Left lung (tissue), 14 donors: ENCODE results near the gene ALDH1A2. TPM values are rescaled to one million over a fixed set of nuclear protein-coding genes. Genes with fewer than 3 reads are reported as not detected.
"Not testable (repeated sequence)": the region's sequence is repeated elsewhere in the genome, so short reads cannot be mapped to it uniquely, and the experiment has no call there.

Experiments used
- ATAC-seq: fragments of 200-7000 bp; cut with Tn5 transposase; one replicate; pipeline ENCODE4 v1.9.1; 2020; ENCODE audit warnings: moderate library complexity
- DNase-seq, 4 donors: peaks; one replicate each; pipeline ENCODE4 v3.0.0-alpha.2; 2013 to 2020
- H3K27ac ChIP-seq, 2 donors: fragments of 200-600 bp; sonication (generic) in 1 of 2; one replicate each; pipeline versions ENCODE4 v1.5.0 to v1.8.0; 2020 to 2021
- H3K27me3 ChIP-seq, 2 donors: fragments of 200-600 bp; sonication (generic) in 1 of 2; one replicate each; pipeline versions ENCODE4 v1.5.0 to v1.8.0; 2020 to 2021
- H3K36me3 ChIP-seq, 2 donors: fragments of 200-600 bp; sonication (generic) in 1 of 2; one replicate each; pipeline versions ENCODE4 v1.5.0 to v1.8.0; 2020 to 2021
- H3K4me1 ChIP-seq, 2 donors: fragments of 200-600 bp; one replicate each; pipeline ENCODE4 v1.8.0; 2021
- H3K4me3 ChIP-seq, 2 donors: fragments of 200-600 bp; sonication (generic) in 1 of 2; one replicate each; pipeline versions ENCODE4 v1.5.0 to v1.8.0; 2020 to 2021; ENCODE audit warnings: mild to moderate bottlenecking in 1 of 2
- H3K9me3 ChIP-seq, 2 donors: fragments of 200-600 bp; sonication (generic) in 1 of 2; one replicate each; pipeline versions ENCODE4 v1.5.0 to v1.8.0; 2020 to 2021
- intact Hi-C, 2 donors: fragments of 100-400 bp; cut with DNase I; formaldehyde crosslinking; loops; one replicate each; pipeline versions ENCODE4 v1.11.2 to v1.14.2; 2022
- long read RNA-seq, 12 donors: library from polyadenylated mRNA in 2 of 12; unstranded in 2 of 12; transcript quantifications; one replicate each; pipeline ENCODE4 v2.0.0 and lab custom pipeline, GENCODE V29; 2019 to 2026
- polyA plus RNA-seq, 6 donors: library from polyadenylated mRNA; unstranded; fragments of 120-200 nt; gene quantifications; one replicate each; pipeline ENCODE4 v1.2.1, GENCODE V29; 2013; ENCODE audit not compliant: insufficient read length in 6 of 6
- total RNA-seq, 2 donors: library from RNA; stranded (reverse); fragmentation: NEBNext Ultra II Directional; extraction: Animal tissue kit (Norgen Biotek cat#: 25700); gene quantifications; one replicate each; pipeline ENCODE4 v1.2.1, GENCODE V29; 2021
- TF ChIP-seq, protein P1 (sequence below), 2 donors: fragments of 200-600 bp; sonication (generic) in 1 of 2; IDR thresholded peaks; one replicate each; pipeline versions ENCODE4 v1.5.0 to v1.8.0; 2021; ENCODE audit warnings: antibody characterized with exemption in 2 of 2
- donor health status: DM: no; HTN: yes; CAD: no.
- donor health status: DM: no; HTN: no; CAD: no.

ALDH1A2 gene
- total RNA-seq = 10 to 100 TPM in 1 of 2 donors, 1 to 10 TPM in 1; 3.7 to 26.6 TPM
- polyA plus RNA-seq = 10 to 100 TPM; 42.5 to 68.2 (median 54.6) TPM
- long read RNA-seq, donor 1, full-length matches to known transcripts = 22 of 27 reads
- long read RNA-seq, donor 1, partial matches to known transcripts = 5 of 27 reads
- long read RNA-seq, donor 1, other reads (novel, unspliced or antisense) = 0 of 27 reads
- long read RNA-seq, donor 2, full-length matches to known transcripts = 19 of 19 reads
- long read RNA-seq, donor 2, partial matches to known transcripts = 0 of 19 reads
- long read RNA-seq, donor 2, other reads (novel, unspliced or antisense) = 0 of 19 reads
- long read RNA-seq, donor 3, full-length matches to known transcripts = 22 of 22 reads
- long read RNA-seq, donor 3, partial matches to known transcripts = 0 of 22 reads
- long read RNA-seq, donor 3, other reads (novel, unspliced or antisense) = 0 of 22 reads
- long read RNA-seq, donor 4, partial matches to known transcripts = 0 of 2 reads
- long read RNA-seq, donor 4, other reads (novel, unspliced or antisense) = 2 of 2 reads
- long read RNA-seq, donor 5, full-length matches to known transcripts = 7 of 7 reads
- long read RNA-seq, donor 5, partial matches to known transcripts = 0 of 7 reads
- long read RNA-seq, donor 5, other reads (novel, unspliced or antisense) = 0 of 7 reads
- long read RNA-seq, donor 6, full-length matches to known transcripts = 11 of 11 reads
- long read RNA-seq, donor 6, partial matches to known transcripts = 0 of 11 reads
- long read RNA-seq, donor 6, other reads (novel, unspliced or antisense) = 0 of 11 reads
- long read RNA-seq, donor 7, full-length matches to known transcripts = 4 of 4 reads
- long read RNA-seq, donor 7, partial matches to known transcripts = 0 of 4 reads
- long read RNA-seq, donor 7, other reads (novel, unspliced or antisense) = 0 of 4 reads
- long read RNA-seq, donor 8, full-length matches to known transcripts = 4 of 4 reads
- long read RNA-seq, donor 8, partial matches to known transcripts = 0 of 4 reads
- long read RNA-seq, donor 8, other reads (novel, unspliced or antisense) = 0 of 4 reads
- long read RNA-seq, donor 9, full-length matches to known transcripts = 1 of 1 reads
- long read RNA-seq, donor 9, partial matches to known transcripts = 0 of 1 reads
- long read RNA-seq, donor 9, other reads (novel, unspliced or antisense) = 0 of 1 reads
- long read RNA-seq, donor 10, partial matches to known transcripts = 0 of 7 reads
- long read RNA-seq, donor 10, other reads (novel, unspliced or antisense) = 7 of 7 reads
- long read RNA-seq, donor 11 = 0 reads
- long read RNA-seq, donor 12, full-length matches to known transcripts = 16 of 16 reads
- long read RNA-seq, donor 12, partial matches to known transcripts = 0 of 16 reads
- long read RNA-seq, donor 12, other reads (novel, unspliced or antisense) = 0 of 16 reads

DNA sequence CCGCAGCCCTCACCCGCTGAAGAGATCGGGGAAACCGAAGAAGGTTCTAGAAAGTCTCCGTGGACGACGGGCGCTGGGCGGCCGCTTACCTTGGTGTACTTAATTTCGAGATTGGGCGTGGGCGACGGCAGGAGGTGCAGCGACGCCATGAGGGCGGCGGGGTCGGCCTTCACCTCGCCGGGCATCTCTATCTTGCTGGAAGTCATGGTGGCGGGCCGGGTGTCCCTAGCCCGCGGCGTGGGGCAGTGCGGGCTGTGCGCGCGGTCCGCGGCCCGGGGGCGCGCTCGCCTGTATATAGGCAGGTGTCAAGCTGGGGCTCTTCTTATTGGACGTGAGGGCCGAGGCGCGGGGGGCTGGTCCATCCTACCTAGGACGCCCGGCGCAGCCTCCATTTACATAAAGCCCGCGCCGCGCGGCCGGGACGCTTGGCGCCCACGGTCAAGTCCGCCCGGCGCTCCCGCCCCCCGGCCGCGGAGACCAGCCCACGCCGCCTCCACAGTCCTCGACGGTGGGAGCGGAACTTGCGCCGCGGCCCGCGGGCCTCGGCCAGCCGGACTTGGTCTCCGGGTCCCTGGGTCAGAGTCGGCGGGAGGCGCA, at the start of gene ALDH1A2:
Gene ALDH1A2, minus strand, starts transcription at position 267 of the 597 bp plus-strand sequence. Its CDS starts 61 bp downstream, at position 206.
- DNase-seq (peak in 2 of 4 donors; percentile 53 to 89), ATAC-seq (peak; percentile 56)
- Histone ChIP-seq H3K27me3 (peaks cover 57 to 95% of the 10 kb centered on the region in 2 donors), H3K36me3 (no peaks in the 10 kb centered on the region), H3K9me3 (no peaks in the 10 kb centered on the region), H3K4me1 (peaks cover 9 to 20% of the 10 kb centered on the region in 2 donors), H3K4me3 (peak within 1 kb of the TSS; percentile 33 to 50), H3K27ac (no peak within 1 kb of the TSS)
- intact Hi-C loops = loop anchor here in 1 of 2 donors (10.0 kb wide), 1 partner anchor 201 kb away; no protein-coding TSS in a partner anchor
- TF ChIP-seq, protein P1, sequence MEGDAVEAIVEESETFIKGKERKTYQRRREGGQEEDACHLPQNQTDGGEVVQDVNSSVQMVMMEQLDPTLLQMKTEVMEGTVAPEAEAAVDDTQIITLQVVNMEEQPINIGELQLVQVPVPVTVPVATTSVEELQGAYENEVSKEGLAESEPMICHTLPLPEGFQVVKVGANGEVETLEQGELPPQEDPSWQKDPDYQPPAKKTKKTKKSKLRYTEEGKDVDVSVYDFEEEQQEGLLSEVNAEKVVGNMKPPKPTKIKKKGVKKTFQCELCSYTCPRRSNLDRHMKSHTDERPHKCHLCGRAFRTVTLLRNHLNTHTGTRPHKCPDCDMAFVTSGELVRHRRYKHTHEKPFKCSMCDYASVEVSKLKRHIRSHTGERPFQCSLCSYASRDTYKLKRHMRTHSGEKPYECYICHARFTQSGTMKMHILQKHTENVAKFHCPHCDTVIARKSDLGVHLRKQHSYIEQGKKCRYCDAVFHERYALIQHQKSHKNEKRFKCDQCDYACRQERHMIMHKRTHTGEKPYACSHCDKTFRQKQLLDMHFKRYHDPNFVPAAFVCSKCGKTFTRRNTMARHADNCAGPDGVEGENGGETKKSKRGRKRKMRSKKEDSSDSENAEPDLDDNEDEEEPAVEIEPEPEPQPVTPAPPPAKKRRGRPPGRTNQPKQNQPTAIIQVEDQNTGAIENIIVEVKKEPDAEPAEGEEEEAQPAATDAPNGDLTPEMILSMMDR (IDR thresholded peaks at IDR 0.05) = no peak

DNA sequence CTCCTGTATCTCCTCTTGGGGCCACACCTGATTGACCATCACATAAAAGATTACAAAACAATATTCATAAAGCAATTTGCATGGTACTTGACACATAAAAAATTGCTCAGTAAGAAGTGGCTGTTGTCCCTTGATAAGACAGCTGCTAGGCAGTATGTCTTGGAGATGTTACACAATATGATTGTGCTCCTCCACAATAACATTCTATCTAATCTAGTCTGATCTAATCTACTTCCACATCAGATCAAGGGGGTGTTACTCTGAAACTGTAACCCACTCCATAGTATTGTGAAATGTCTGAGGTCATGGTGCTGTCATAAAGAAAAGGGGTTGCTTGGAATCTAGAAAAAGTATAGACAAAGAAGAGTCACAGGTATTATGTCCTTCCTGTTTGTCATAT, 49.3 kb upstream of the ALDH1A2 start:
- H3K4me1 ChIP-seq = no peaks in the 10 kb centered on the region
- TF ChIP-seq, protein P1 (IDR thresholded peaks at IDR 0.05) = no peak
- no peak overlapping the region for H3K27ac ChIP-seq
- no peaks in the 10 kb centered on the region for H3K9me3 ChIP-seq
- H3K27me3 ChIP-seq = peaks cover 0 to 8% of the 10 kb centered on the region in 2 donors
- no peaks in the 10 kb centered on the region for H3K36me3 ChIP-seq
- no peak overlapping the region for H3K4me3 ChIP-seq
- DNase-seq = no peak
- intact Hi-C loops = no loop called here
- ATAC-seq = no peak

DNA sequence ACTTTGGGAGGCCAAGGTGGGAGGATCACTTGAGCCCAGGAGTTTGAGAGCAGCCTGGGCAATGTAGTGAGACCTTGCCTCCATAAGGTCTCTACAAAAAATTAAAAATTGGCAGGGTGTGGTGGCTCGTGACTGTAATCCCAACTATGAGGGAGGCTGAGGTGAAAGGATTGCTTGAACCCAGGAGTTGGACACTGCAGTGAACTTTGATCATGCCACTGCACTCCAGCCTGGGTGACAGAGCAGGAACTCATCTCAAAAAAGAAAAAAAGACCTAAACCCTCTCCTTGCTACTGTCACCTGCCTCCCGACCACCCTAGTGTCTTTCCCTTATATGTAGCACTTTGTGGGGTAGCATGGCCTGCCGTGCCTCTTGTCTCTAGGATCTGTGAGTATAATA, 48.9 kb upstream of the ALDH1A2 start:
- Histone ChIP-seq H3K4me3 (no peak overlapping the region), H3K36me3 (no peaks in the 10 kb centered on the region), H3K27ac (no peak overlapping the region), H3K9me3 (no peaks in the 10 kb centered on the region), H3K4me1 (no peaks in the 10 kb centered on the region), H3K27me3 (peaks cover 0 to 13% of the 10 kb centered on the region in 2 donors)
- ATAC-seq = no peak
- TF ChIP-seq, protein P1 (IDR thresholded peaks at IDR 0.05) = no peak
- DNase-seq = no peak
- intact Hi-C loops = no loop called here

DNA sequence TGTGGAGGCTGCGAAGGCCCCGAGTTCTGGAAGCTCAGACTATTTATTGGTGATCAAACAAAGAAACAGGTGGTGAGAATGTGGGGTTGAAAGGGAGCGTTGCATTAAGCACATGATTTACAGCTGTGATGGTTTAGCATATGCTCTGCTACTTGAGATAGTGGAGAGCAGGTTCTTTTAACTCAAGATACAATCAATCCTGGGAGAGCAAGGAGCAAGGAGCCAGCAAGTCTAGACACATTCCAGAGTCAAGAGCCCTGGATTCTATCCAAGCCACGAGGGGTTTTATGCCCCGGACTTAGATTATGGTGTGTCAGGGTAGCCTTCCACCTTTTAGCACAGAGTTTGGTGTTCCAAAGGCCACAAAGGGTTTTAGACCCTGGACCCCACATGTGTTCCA, 47.8 kb upstream of the ALDH1A2 start:
- ATAC-seq, H3K9me3 ChIP-seq, H3K36me3 ChIP-seq, H3K27ac ChIP-seq, H3K4me1 ChIP-seq, intact Hi-C loops, DNase-seq, H3K4me3 ChIP-seq: not testable (repeated sequence)
- peaks cover 0 to 19% of the 10 kb centered on the region in 2 donors for H3K27me3 ChIP-seq

DNA sequence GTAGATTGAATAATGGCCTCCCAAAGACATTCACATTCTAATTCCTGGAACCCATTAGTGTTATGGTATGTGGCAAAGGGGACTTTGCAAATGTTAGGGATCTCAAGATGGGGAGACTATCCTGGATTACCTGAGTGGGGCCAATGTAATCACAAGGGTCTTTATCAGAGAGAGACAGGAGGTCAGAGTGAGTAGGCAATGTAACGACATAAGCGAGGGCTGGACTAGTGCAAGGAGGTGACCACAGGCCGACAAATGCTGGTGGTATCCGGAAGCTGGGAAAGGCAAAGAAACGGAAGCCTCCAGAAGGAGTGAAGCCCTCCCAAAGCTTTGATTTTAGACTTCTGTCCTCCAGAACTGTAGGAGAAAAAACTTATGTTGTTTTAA, 46.2 kb upstream of the ALDH1A2 start:
- H3K27me3 ChIP-seq = peaks cover 0 to 28% of the 10 kb centered on the region in 2 donors
- DNase-seq = no peak
- H3K27ac ChIP-seq = no peak overlapping the region
- no peak for ATAC-seq
- TF ChIP-seq, protein P1 (IDR thresholded peaks at IDR 0.05) = no peak
- H3K36me3 ChIP-seq = no peaks in the 10 kb centered on the region
- no peak overlapping the region for H3K4me3 ChIP-seq
- H3K4me1 ChIP-seq = no peaks in the 10 kb centered on the region
- no peaks in the 10 kb centered on the region for H3K9me3 ChIP-seq
- intact Hi-C loops = no loop called here
